ENCODE data around the gene SLC29A3.

The SLC29A3 gene

GRCh38 chr10:71325267-71325666 lies 6.2 kb downstream of the SLC29A3 start:
- DNase-seq: no peak

- DNase-seq: no peak
Observed at GRCh38 chr10:71326464-71326881, 7.4 kb downstream of the SLC29A3 start.

- DNase-seq: no peak
Observed at GRCh38 chr10:71330789-71331404, 11.8 kb downstream of the SLC29A3 start.

- no peak for DNase-seq
Observed at GRCh38 chr10:71331736-71332135, 12.7 kb downstream of the SLC29A3 start.

GRCh38 chr10:71332466-71332865 lies 13.4 kb downstream of the SLC29A3 start:
- no peak for DNase-seq

- peak; percentile 60 for DNase-seq
Observed at GRCh38 chr10:71333129-71333887, 14.2 kb downstream of the SLC29A3 start.

GRCh38 chr10:71334221-71334791 lies 15.2 kb downstream of the SLC29A3 start:
- DNase-seq: no peak

- DNase-seq: no peak
Observed at GRCh38 chr10:71335173-71335708, 16.2 kb downstream of the SLC29A3 start.

- DNase-seq: no peak
Observed at GRCh38 chr10:71336632-71337031, 17.6 kb downstream of the SLC29A3 start.

GRCh38 chr10:71337219-71337701 lies 18.2 kb downstream of the SLC29A3 start:
- no peak for DNase-seq

GRCh38 chr10:71338728-71339495 lies 19.9 kb downstream of the SLC29A3 start:
- no peak for DNase-seq

GRCh38 chr10:71339796-71340589 lies 20.9 kb downstream of the SLC29A3 start:
- DNase-seq: no peak

- no peak for DNase-seq
Observed at GRCh38 chr10:71342573-71343391, 23.7 kb downstream of the SLC29A3 start.

- peak; percentile 31 for DNase-seq
Observed at GRCh38 chr10:71343392-71343773, 24.3 kb downstream of the SLC29A3 start.

- no peak for DNase-seq
Observed at GRCh38 chr10:71344154-71344925, 25.3 kb downstream of the SLC29A3 start.

- no peak for DNase-seq
Observed at GRCh38 chr10:71344993-71345480, 26.0 kb downstream of the SLC29A3 start.

- no peak for DNase-seq
Observed at GRCh38 chr10:71345694-71346093, 26.6 kb downstream of the SLC29A3 start.

- no peak for DNase-seq
Observed at GRCh38 chr10:71346731-71347130, 27.7 kb downstream of the SLC29A3 start.

- DNase-seq: no peak
Observed at GRCh38 chr10:71347587-71348395, 28.7 kb downstream of the SLC29A3 start.

Measured in GDM1 (cell line).